Transverse colon (tissue), 4 donors: Measurements from ENCODE around the gene FGGY. TPM values are rescaled to one million over a fixed set of nuclear protein-coding genes. Genes with fewer than 3 reads are reported as not detected.

Source experiments
- DNase-seq: peaks from one replicate; pipeline ENCODE4 v3.0.0-alpha.2; 2019
- H3K27ac ChIP-seq, 4 donors: fragments of 200-600 bp; sonication (generic); 2 replicates each; pipeline ENCODE4 v1.5.1; 2016 to 2018; ENCODE audit warnings: inconsistent platforms in 4 of 4
- H3K27me3 ChIP-seq: fragments of 200-600 bp; sonication (generic); 2 replicates; pipeline ENCODE4 v1.5.1; 2017; ENCODE audit warnings: inconsistent platforms
- H3K36me3 ChIP-seq, 4 donors: fragments of 200-600 bp; sonication (generic); 2 replicates each; pipeline ENCODE4 v1.5.1; 2017 to 2019; ENCODE audit warnings: inconsistent platforms in 4 of 4
- H3K4me1 ChIP-seq, 4 donors: fragments of 200-600 bp; sonication (generic); 2 replicates each; pipeline ENCODE4 v1.5.1; 2017 to 2020; ENCODE audit warnings: inconsistent platforms in 4 of 4
- H3K4me3 ChIP-seq, 4 donors: fragments of 200-600 bp; sonication (generic); 1 replicate in 1 of 4; 2 replicates in 3 of 4; pipeline versions ENCODE4 v1.5.1 to v1.6.1; 2017 to 2019; ENCODE audit warnings: inconsistent platforms in 4 of 4
- H3K9me3 ChIP-seq, 2 donors: fragments of 200-600 bp; sonication (generic); 2 replicates each; pipeline ENCODE4 v1.5.1; 2017 to 2019; ENCODE audit warnings: inconsistent platforms in 2 of 2
- EP300 ChIP-seq: sonication (generic); formaldehyde crosslinking; IDR thresholded peaks from one replicate; pipeline ENCODE4 v1.6.1; 2017; ENCODE audit warnings: antibody characterized with exemption, low read depth
- POLR2A ChIP-seq: fragments of 450-650 bp; IDR thresholded peaks from one replicate; pipeline ENCODE4 v1.6.1; 2016; ENCODE audit warnings: antibody characterized with exemption, mild to moderate bottlenecking, moderate library complexity
- POLR2AphosphoS5 ChIP-seq, 3 donors: sonication (generic); formaldehyde crosslinking; IDR thresholded peaks; one replicate each; pipeline ENCODE4 v1.6.1; 2016; ENCODE audit warnings: antibody characterized with exemption in 3 of 3
- WGBS, 2 donors: methylation state at CpG; one replicate each; pipeline ENCODE4 v1.1.5; 2018; ENCODE audit warnings: low coverage in 1 of 2; 5-methylcytosine and 5-hydroxymethylcytosine counted together
- in situ Hi-C, 4 donors: fragments of 200-750 bp; cut with MboI; loops; one replicate each; pipeline versions ENCODE4 v1.15.0 to v1.15.1; 2017; ENCODE audit warnings: low sequenced_read_pairs in 3 of 4, low pct_ligation_motif_present in 1 of 4, low pct_unique_long_range_greater_than_20kb in 1 of 4
- intact Hi-C: fragments of 100-400 bp; cut with DNase I; formaldehyde crosslinking; loops from one replicate; pipeline ENCODE4 v1.15.1; 2023; ENCODE audit warnings: low total_unique reads
- total RNA-seq, 4 donors: library from RNA; depleted of rRNA; stranded (reverse); fragments of >200 nt; gene quantifications; one replicate each; pipeline ENCODE4 v1.1.0, GENCODE V29; 2016
- TF ChIP-seq, protein P1 (sequence below), 5 experiments: fragments of 200-600 bp in 3 of 5; fragments of 450-650 bp in 2 of 5; sonication (generic) in 3 of 5; IDR thresholded peaks; 1 replicate in 2 of 5; 2 replicates in 3 of 5; pipeline ENCODE4 v1.5.1; 2016 to 2017; ENCODE audit warnings: antibody characterized with exemption in 5 of 5, inconsistent platforms in 3 of 5, mild to moderate bottlenecking in 2 of 5, moderate library complexity in 1 of 5

The FGGY gene
- total RNA-seq, 4 donors from 2014 or later = 18.2 to 97.7 (median 27.1) TPM

GRCh38 chr1:59409549-59409948, 112.7 kb downstream of the FGGY start:
- TF ChIP-seq, protein P1, sequence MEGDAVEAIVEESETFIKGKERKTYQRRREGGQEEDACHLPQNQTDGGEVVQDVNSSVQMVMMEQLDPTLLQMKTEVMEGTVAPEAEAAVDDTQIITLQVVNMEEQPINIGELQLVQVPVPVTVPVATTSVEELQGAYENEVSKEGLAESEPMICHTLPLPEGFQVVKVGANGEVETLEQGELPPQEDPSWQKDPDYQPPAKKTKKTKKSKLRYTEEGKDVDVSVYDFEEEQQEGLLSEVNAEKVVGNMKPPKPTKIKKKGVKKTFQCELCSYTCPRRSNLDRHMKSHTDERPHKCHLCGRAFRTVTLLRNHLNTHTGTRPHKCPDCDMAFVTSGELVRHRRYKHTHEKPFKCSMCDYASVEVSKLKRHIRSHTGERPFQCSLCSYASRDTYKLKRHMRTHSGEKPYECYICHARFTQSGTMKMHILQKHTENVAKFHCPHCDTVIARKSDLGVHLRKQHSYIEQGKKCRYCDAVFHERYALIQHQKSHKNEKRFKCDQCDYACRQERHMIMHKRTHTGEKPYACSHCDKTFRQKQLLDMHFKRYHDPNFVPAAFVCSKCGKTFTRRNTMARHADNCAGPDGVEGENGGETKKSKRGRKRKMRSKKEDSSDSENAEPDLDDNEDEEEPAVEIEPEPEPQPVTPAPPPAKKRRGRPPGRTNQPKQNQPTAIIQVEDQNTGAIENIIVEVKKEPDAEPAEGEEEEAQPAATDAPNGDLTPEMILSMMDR (IDR thresholded peaks at IDR 0.05) = no peak
- TF ChIP-seq POLR2AphosphoS5 (IDR thresholded peaks at IDR 0.05) (no peak), POLR2A (no peak), EP300 (no peak)
- peaks cover 0 to 8% (median 0%) of the 10 kb centered on the region in 4 donors for H3K4me1 ChIP-seq
- no peaks in the 10 kb centered on the region for H3K36me3 ChIP-seq
- H3K27me3 ChIP-seq = no peaks in the 10 kb centered on the region
- DNase-seq = no peak
- intact Hi-C loops = no loop called here
- H3K9me3 ChIP-seq = no peaks in the 10 kb centered on the region
- H3K27ac ChIP-seq = no peak overlapping the region
- in situ Hi-C loops = no loop called here
- no peak overlapping the region for H3K4me3 ChIP-seq

DNA sequence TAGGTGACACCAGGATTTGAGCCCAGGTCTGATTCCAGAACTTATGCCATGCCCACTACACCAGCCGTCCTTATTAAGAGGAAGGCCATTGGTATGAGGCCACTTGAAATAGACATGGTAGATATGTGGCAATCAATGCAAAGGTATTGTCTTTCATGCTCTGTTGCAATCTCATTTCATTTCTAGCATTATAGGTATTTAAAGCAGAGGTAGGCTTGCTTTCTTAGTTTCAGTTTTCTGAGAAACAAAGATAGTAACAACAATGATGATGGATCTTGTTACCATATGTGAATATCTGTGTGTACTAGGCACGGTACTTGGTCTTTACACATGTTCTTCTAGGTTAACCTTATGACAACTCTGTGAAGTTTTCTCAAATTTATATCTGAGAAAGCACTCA, 113.1 kb downstream of the FGGY start:
- Histone ChIP-seq H3K4me1 (peaks cover 0 to 8% (median 0%) of the 10 kb centered on the region in 4 donors), H3K27me3 (no peaks in the 10 kb centered on the region), H3K9me3 (no peaks in the 10 kb centered on the region), H3K4me3 (no peak overlapping the region), H3K27ac (no peak overlapping the region), H3K36me3 (no peaks in the 10 kb centered on the region)
- WGBS, 2 donors = 95 to 100% methylated on average over 2 of the region's 2 CpGs
- in situ Hi-C loops = no loop called here
- intact Hi-C loops = no loop called here
- DNase-seq = no peak
- TF ChIP-seq POLR2A = no peak
- TF ChIP-seq POLR2AphosphoS5 (IDR thresholded peaks at IDR 0.05) = no peak
- TF ChIP-seq, protein P1 (IDR thresholded peaks at IDR 0.05) = no peak
- TF ChIP-seq EP300 = no peak

- TF ChIP-seq, protein P1 (IDR thresholded peaks at IDR 0.05) = no peak
- TF ChIP-seq POLR2A = no peak
- no peak for TF ChIP-seq POLR2AphosphoS5 (IDR thresholded peaks at IDR 0.05)
- no peak for TF ChIP-seq EP300
- no peak overlapping the region for H3K27ac ChIP-seq
- in situ Hi-C loops = no loop called here
Measured at GRCh38 chr1:59410457-59410856, 113.6 kb downstream of the FGGY start.

DNA sequence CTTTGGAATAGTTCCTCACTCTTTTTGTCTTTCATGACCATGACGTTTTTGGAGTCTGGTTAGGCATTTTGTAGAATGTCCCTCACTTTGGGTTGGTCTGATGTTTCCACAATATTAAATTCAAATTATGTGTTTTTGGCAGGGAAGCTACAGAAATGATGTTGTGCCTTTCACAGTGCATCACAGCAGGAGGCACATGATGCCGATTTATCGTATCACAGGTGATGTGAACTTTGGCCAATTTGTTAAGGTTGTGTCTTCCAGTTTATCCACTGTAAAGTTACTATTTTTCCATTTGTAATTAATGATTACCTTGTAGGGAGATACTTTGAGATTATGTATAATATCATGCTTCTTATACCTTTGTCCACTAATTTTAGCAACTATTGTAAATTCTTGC, 114.3 kb downstream of the FGGY start:
- no peak for DNase-seq
- in situ Hi-C loops (no loop called here), intact Hi-C loops (no loop called here)
- TF ChIP-seq POLR2A = no peak
- TF ChIP-seq POLR2AphosphoS5 (IDR thresholded peaks at IDR 0.05) = no peak
- TF ChIP-seq, protein P1 (IDR thresholded peaks at IDR 0.05) = no peak
- TF ChIP-seq EP300 = no peak
- WGBS, 2 donors = 88 to 96% methylated on average over 3 of the region's 3 CpGs
- Histone ChIP-seq H3K27ac (no peak overlapping the region), H3K36me3 (no peaks in the 10 kb centered on the region), H3K4me1 (peaks cover 0 to 8% (median 0%) of the 10 kb centered on the region in 4 donors), H3K9me3 (no peaks in the 10 kb centered on the region), H3K27me3 (no peaks in the 10 kb centered on the region), H3K4me3 (no peak overlapping the region)

More at GRCh38 chr1:59410457-59410856, 113.6 kb downstream of the FGGY start:
- intact Hi-C loops = no loop called here
- Histone ChIP-seq H3K4me1 (peaks cover 0 to 8% (median 0%) of the 10 kb centered on the region in 4 donors), H3K4me3 (no peak overlapping the region), H3K27me3 (no peaks in the 10 kb centered on the region), H3K9me3 (no peaks in the 10 kb centered on the region), H3K36me3 (no peaks in the 10 kb centered on the region)
- 94 to 95% methylated on average over 2 of the region's 2 CpGs for WGBS, 2 donors
- no peak for DNase-seq
